Naive B cell (primary cell): ENCODE results near the gene CWC22. TPM values are rescaled to one million over a fixed set of nuclear protein-coding genes. Genes with fewer than 3 reads are reported as not detected.

Experiments
- ATAC-seq, 2 donors: fragments of 150-1000 bp; cut with Tn5 transposase; 2 replicates each; pipeline ENCODE4 v1.10.0; 2021; ENCODE audit warnings: low read depth in 2 of 2, mild to moderate bottlenecking in 2 of 2, moderate library complexity in 2 of 2
- DNase-seq: peaks from one replicate; pipeline ENCODE4 v3.0.0; 2022
- H3K27ac Mint-ChIP-seq, 6 donors: one replicate each; pipeline ENCODE4 v1.8.0; 2020 to 2022; ENCODE audit warnings: mild to moderate bottlenecking in 6 of 6, mixed read lengths in 6 of 6, moderate library complexity in 5 of 6, inconsistent platforms in 2 of 6
- H3K27me3 Mint-ChIP-seq, 3 donors: one replicate each; pipeline ENCODE4 v1.8.0; 2021 to 2022; ENCODE audit warnings: mixed read lengths in 3 of 3, mild to moderate bottlenecking in 1 of 3
- H3K36me3 Mint-ChIP-seq, 2 donors: one replicate each; pipeline ENCODE4 v1.8.0; 2020 to 2022; ENCODE audit warnings: mixed read lengths in 2 of 2, inconsistent platforms in 1 of 2, mild to moderate bottlenecking in 1 of 2
- H3K4me1 Mint-ChIP-seq, 3 donors: one replicate each; pipeline ENCODE4 v1.8.0; 2020 to 2022; ENCODE audit warnings: mixed read lengths in 3 of 3, inconsistent platforms in 1 of 3, mild to moderate bottlenecking in 1 of 3, moderate library complexity in 1 of 3
- H3K4me3 Mint-ChIP-seq, 8 donors: one replicate each; pipeline ENCODE4 v1.8.0; 2020 to 2022; ENCODE audit warnings: mild to moderate bottlenecking in 8 of 8, mixed read lengths in 8 of 8, moderate library complexity in 8 of 8, inconsistent platforms in 2 of 8
- H3K9me3 Mint-ChIP-seq, 7 donors: one replicate each; pipeline ENCODE4 v1.8.0; 2020 to 2022; ENCODE audit warnings: mixed read lengths in 7 of 7, mild to moderate bottlenecking in 5 of 7, inconsistent platforms in 2 of 7, moderate library complexity in 1 of 7
- polyA plus RNA-seq, 6 donors: library from polyadenylated mRNA; unstranded; fragments of 300-500 nt; fragmentation: Illumina TruSeq; gene quantifications; one replicate each; pipeline ENCODE4 v1.2.3, GENCODE V29; 2021; ENCODE audit warnings: low read depth in 6 of 6

CWC22 gene
- polyA plus RNA-seq, 6 donors from 2014 or later: 12.8 to 44.7 (median 30.8) TPM

DNA sequence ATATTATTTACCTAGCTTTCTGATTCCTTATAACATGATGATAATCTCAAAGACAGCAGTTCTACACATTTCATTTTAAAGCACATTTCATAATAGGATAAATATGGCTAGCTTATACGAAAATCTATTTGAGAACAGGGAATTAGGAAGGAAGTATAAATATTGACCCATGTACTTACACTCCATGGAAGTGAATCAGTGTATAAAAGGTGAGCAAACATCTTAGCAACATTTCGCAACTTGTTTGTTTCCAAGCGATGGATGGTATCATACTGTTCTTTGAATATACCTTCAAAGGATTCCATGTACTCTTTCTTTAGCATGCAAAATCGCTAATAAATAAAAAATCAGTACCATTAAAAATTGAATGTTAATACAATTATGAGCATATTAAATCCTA is 53.1 kb downstream of the CWC22 start:
- Mint-ChIP-seq H3K9me3 (no peaks in the 10 kb centered on the region), H3K4me3 (no peak overlapping the region), H3K4me1 (no peaks in the 10 kb centered on the region), H3K27me3 (no peaks in the 10 kb centered on the region), H3K36me3 (peaks cover 20 to 37% of the 10 kb centered on the region in 2 donors), H3K27ac (no peak overlapping the region)
- DNase-seq: no peak
- ATAC-seq: no peak

GRCh38 chr2:179953359-179953758 is 53.7 kb downstream of the CWC22 start:
- Mint-ChIP-seq H3K9me3 (no peaks in the 10 kb centered on the region), H3K27ac (peak overlapping the region in 1 of 6 donors; percentile 7), H3K4me3 (no peak overlapping the region), H3K36me3 (peaks cover 27 to 43% of the 10 kb centered on the region in 2 donors), H3K4me1 (no peaks in the 10 kb centered on the region), H3K27me3 (no peaks in the 10 kb centered on the region)
- DNase-seq (no peak), ATAC-seq (no peak)

GRCh38 chr2:179952658-179953057 is 54.4 kb downstream of the CWC22 start:
- Mint-ChIP-seq H3K27me3 (no peaks in the 10 kb centered on the region), H3K4me1 (no peaks in the 10 kb centered on the region), H3K27ac (no peak overlapping the region), H3K9me3 (no peaks in the 10 kb centered on the region), H3K36me3 (peaks cover 29 to 47% of the 10 kb centered on the region in 2 donors), H3K4me3 (no peak overlapping the region)
- no peak for ATAC-seq
- DNase-seq: no peak

GRCh38 chr2:179951680-179952079 is 55.4 kb downstream of the CWC22 start:
- Mint-ChIP-seq H3K4me3 (no peak overlapping the region), H3K27me3 (no peaks in the 10 kb centered on the region), H3K36me3 (peaks cover 29 to 44% of the 10 kb centered on the region in 2 donors), H3K27ac (peak overlapping the region in 2 of 6 donors; percentile 26 to 52), H3K4me1 (no peaks in the 10 kb centered on the region), H3K9me3 (no peaks in the 10 kb centered on the region)
- DNase-seq: no peak
- ATAC-seq: no peak

GRCh38 chr2:179950391-179950790 is 56.7 kb downstream of the CWC22 start:
- peaks cover 34 to 48% of the 10 kb centered on the region in 2 donors for H3K36me3 Mint-ChIP-seq

DNA sequence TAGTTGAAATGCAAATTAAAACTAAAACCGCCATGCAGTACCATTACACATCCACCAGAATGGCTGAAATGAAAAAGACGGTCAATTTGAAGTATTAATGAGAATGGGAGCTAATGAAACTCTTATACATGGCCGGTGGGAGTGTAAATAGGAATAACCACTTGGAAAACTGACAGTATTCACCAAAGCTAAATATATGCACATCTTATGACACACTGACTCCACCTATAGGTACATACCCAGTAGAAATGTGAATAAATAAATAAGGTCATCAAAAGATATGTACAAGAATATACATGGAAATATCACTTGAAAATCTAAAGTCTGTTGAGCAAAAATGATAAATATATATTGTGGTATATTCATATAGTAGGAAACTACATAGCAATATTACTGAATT is 57.7 kb downstream of the CWC22 start:
- DNase-seq (no peak), ATAC-seq (no peak)
- Mint-ChIP-seq H3K27ac (no peak overlapping the region), H3K27me3 (no peaks in the 10 kb centered on the region), H3K4me1 (no peaks in the 10 kb centered on the region), H3K36me3 (peaks cover 35 to 57% of the 10 kb centered on the region in 2 donors), H3K9me3 (no peaks in the 10 kb centered on the region), H3K4me3 (no peak overlapping the region)

More at GRCh38 chr2:179950391-179950790, 56.7 kb downstream of the CWC22 start:
- H3K27me3 Mint-ChIP-seq: no peaks in the 10 kb centered on the region
- H3K4me1 Mint-ChIP-seq: no peaks in the 10 kb centered on the region
- ATAC-seq: no peak
- H3K27ac Mint-ChIP-seq: peak overlapping the region in 1 of 6 donors; percentile 15
- H3K9me3 Mint-ChIP-seq: no peaks in the 10 kb centered on the region
- DNase-seq: no peak
- no peak overlapping the region for H3K4me3 Mint-ChIP-seq

GRCh38 chr2:179948058-179948457 is 59.0 kb downstream of the CWC22 start:
- Mint-ChIP-seq H3K4me3 (no peak overlapping the region), H3K27me3 (no peaks in the 10 kb centered on the region), H3K4me1 (no peaks in the 10 kb centered on the region), H3K36me3 (peaks cover 33 to 48% of the 10 kb centered on the region in 2 donors), H3K9me3 (no peaks in the 10 kb centered on the region), H3K27ac (no peak overlapping the region)
- DNase-seq: no peak
- ATAC-seq: no peak

GRCh38 chr2:179946810-179947615 is 60.1 kb downstream of the CWC22 start:
- Mint-ChIP-seq H3K27me3 (no peaks in the 10 kb centered on the region), H3K4me1 (no peaks in the 10 kb centered on the region), H3K9me3 (no peaks in the 10 kb centered on the region), H3K27ac (no peak overlapping the region), H3K4me3 (no peak overlapping the region), H3K36me3 (peaks cover 32 to 44% of the 10 kb centered on the region in 2 donors)
- DNase-seq (no peak), ATAC-seq (no peak)

GRCh38 chr2:179946346-179946745 is 60.8 kb downstream of the CWC22 start:
- no peak overlapping the region for H3K27ac Mint-ChIP-seq

GRCh38 chr2:179939259-179939658 is 67.8 kb downstream of the CWC22 start:
- H3K27ac Mint-ChIP-seq: no peak overlapping the region
- H3K4me1 Mint-ChIP-seq: peaks cover 0 to 4% (median 0%) of the 10 kb centered on the region in 3 donors
- no peak for DNase-seq
- H3K27me3 Mint-ChIP-seq: no peaks in the 10 kb centered on the region
- H3K36me3 Mint-ChIP-seq: peaks cover 7 to 17% of the 10 kb centered on the region in 2 donors
- H3K9me3 Mint-ChIP-seq: peaks cover 0 to 3% (median 0%) of the 10 kb centered on the region in 7 donors
- no peak for ATAC-seq
- no peak overlapping the region for H3K4me3 Mint-ChIP-seq

More at GRCh38 chr2:179946346-179946745, 60.8 kb downstream of the CWC22 start:
- DNase-seq (no peak), ATAC-seq (no peak)
- Mint-ChIP-seq H3K9me3 (peaks cover 0 to 2% (median 0%) of the 10 kb centered on the region in 7 donors), H3K4me3 (no peak overlapping the region), H3K27me3 (no peaks in the 10 kb centered on the region), H3K36me3 (peaks cover 26 to 39% of the 10 kb centered on the region in 2 donors), H3K4me1 (peaks cover 0 to 3% (median 0%) of the 10 kb centered on the region in 3 donors)

GRCh38 chr2:179938026-179938425 is 69.1 kb downstream of the CWC22 start:
- Mint-ChIP-seq H3K27me3 (no peaks in the 10 kb centered on the region), H3K4me3 (no peak overlapping the region), H3K36me3 (peaks cover 17 to 26% of the 10 kb centered on the region in 2 donors), H3K4me1 (peaks cover 0 to 4% (median 0%) of the 10 kb centered on the region in 3 donors), H3K27ac (no peak overlapping the region), H3K9me3 (peaks cover 0 to 3% (median 0%) of the 10 kb centered on the region in 7 donors)
- no peak for DNase-seq
- no peak for ATAC-seq

DNA sequence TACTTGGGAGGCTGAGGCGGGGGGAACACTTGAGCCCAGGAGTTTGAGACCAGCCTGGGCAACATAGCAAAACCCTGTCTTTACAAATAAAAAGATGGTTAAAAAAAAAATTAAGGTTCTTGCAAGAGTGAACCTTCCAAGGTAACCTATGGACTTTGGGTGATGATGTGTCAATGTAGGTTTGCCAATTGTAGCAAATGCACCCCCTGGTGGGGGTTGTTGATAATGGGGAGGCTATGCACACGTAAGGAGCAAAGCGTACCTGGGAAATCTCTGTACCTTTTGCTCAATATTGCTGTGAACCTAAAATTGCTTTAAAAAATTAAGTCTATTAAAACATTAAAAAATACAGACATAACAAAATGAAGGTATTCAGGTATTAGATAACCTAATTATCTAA is 70.4 kb downstream of the CWC22 start:
- Mint-ChIP-seq H3K4me1 (peaks cover 0 to 4% (median 0%) of the 10 kb centered on the region in 3 donors), H3K4me3 (no peak overlapping the region), H3K9me3 (peaks cover 0 to 5% (median under 1%) of the 10 kb centered on the region in 7 donors), H3K36me3 (peaks cover 24 to 29% of the 10 kb centered on the region in 2 donors), H3K27ac (no peak overlapping the region), H3K27me3 (no peaks in the 10 kb centered on the region)
- ATAC-seq (no peak), DNase-seq (no peak)

DNA sequence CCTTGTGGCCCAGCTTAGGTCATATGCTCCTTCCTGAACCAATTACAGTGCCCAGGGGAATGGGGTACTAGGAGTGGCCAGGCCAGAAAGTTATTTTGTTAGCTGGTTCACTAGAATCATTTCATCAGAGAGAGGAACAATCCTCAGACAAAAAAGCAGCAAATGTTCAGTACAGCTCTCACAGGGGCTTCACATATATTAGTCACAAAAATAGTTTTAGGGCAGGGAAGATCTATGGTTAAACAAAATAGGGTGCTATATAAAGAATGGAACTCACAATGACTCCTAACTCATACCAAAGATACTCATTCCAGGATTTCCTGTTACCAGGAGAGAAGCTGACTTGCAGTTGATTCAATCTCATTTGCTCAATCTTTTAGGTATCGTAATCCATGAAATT is 71.0 kb downstream of the CWC22 start:
- H3K27ac Mint-ChIP-seq: no peak overlapping the region
- no peaks in the 10 kb centered on the region for H3K27me3 Mint-ChIP-seq
- H3K9me3 Mint-ChIP-seq: peaks cover 2 to 10% (median 5%) of the 10 kb centered on the region in 7 donors
- DNase-seq: no peak
- H3K4me1 Mint-ChIP-seq: no peaks in the 10 kb centered on the region
- H3K36me3 Mint-ChIP-seq: peaks cover 29 to 34% of the 10 kb centered on the region in 2 donors
- no peak overlapping the region for H3K4me3 Mint-ChIP-seq
- no peak for ATAC-seq

GRCh38 chr2:179932786-179933185 is 74.3 kb downstream of the CWC22 start:
- Mint-ChIP-seq H3K36me3 (peaks cover 46 to 55% of the 10 kb centered on the region in 2 donors), H3K4me1 (no peaks in the 10 kb centered on the region), H3K27ac (no peak overlapping the region), H3K9me3 (peaks cover 11 to 37% (median 22%) of the 10 kb centered on the region in 7 donors), H3K4me3 (no peak overlapping the region), H3K27me3 (no peaks in the 10 kb centered on the region)
- DNase-seq (no peak), ATAC-seq (no peak)
